ENCODE measurements around the gene PRDM16. TPM values are rescaled to one million over a fixed set of nuclear protein-coding genes. Genes with fewer than 3 reads are reported as not detected.

The PRDM16 gene
- polyA plus RNA-seq, 1 donor (not counting 4 experiments of a cell fraction or from before 2014, with no cell fraction given), result 0.05 TPM

- Histone ChIP-seq H3K79me2 (ENCODE audit: control insufficient read depth, insufficient read depth, low read length) (no peaks in the 10 kb centered on the region), H3K4me1 (ENCODE audit: control insufficient read depth, extremely low read depth, insufficient read depth, low read length) (no peaks in the 10 kb centered on the region), H3K27me3 (ENCODE audit: control insufficient read depth, extremely low read depth, insufficient read depth, low read length) (no peaks in the 10 kb centered on the region), H3K9me1 (ENCODE audit: control insufficient read depth, extremely low read depth, insufficient read depth, low read length) (no peaks in the 10 kb centered on the region), H4K20me1 (ENCODE audit: control insufficient read depth, extremely low read depth, insufficient read depth, low read length) (no peaks in the 10 kb centered on the region), H3K36me3 (ENCODE audit: control insufficient read depth in 2 of 2, extremely low read depth in 1 of 2, insufficient read depth in 2 of 2, low read length in 2 of 2) (no peaks in the 10 kb centered on the region), H2AFZ (ENCODE audit: control insufficient read depth, low read length) (no peak overlapping the region), H3K9me3 (ENCODE audit: control insufficient read depth, low read depth, low read length) (peaks cover under 1% of the 10 kb centered on the region), H3K9ac (ENCODE audit: control insufficient read depth, extremely low read depth, insufficient read depth, low read length) (no peak overlapping the region), H3K27ac (ENCODE audit: control insufficient read depth, insufficient read depth, low read length) (no peak overlapping the region), H3K4me2 (ENCODE audit: control insufficient read depth, extremely low read depth, insufficient read depth, low read depth, low read length) (no peak overlapping the region), H3K4me3 (ENCODE audit: control insufficient read depth in 2 of 3, extremely low read depth in 1 of 3, insufficient read depth in 2 of 3, low read depth in 1 of 3, low read length in 3 of 3) (no peak overlapping the region)
- dilution Hi-C loops (cut with MboI; ENCODE audit: extremely low pct_ligation_motif_present, low sequenced_read_pairs), result no loop called here
- DNase-seq (ENCODE audit: low read depth, low spot score), result no peak
- no peak for TF ChIP-seq EZH2 (IDR thresholded peaks at IDR 0.05; ENCODE audit: low read length)
- TF ChIP-seq, protein P1, sequence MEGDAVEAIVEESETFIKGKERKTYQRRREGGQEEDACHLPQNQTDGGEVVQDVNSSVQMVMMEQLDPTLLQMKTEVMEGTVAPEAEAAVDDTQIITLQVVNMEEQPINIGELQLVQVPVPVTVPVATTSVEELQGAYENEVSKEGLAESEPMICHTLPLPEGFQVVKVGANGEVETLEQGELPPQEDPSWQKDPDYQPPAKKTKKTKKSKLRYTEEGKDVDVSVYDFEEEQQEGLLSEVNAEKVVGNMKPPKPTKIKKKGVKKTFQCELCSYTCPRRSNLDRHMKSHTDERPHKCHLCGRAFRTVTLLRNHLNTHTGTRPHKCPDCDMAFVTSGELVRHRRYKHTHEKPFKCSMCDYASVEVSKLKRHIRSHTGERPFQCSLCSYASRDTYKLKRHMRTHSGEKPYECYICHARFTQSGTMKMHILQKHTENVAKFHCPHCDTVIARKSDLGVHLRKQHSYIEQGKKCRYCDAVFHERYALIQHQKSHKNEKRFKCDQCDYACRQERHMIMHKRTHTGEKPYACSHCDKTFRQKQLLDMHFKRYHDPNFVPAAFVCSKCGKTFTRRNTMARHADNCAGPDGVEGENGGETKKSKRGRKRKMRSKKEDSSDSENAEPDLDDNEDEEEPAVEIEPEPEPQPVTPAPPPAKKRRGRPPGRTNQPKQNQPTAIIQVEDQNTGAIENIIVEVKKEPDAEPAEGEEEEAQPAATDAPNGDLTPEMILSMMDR (optimal IDR thresholded peaks at IDR 0.05 in 1 of 3, IDR thresholded peaks at IDR 0.05 in 1 of 3, conservative IDR thresholded peaks at IDR 0.05 in 1 of 3; ENCODE audit: extremely low read depth in 1 of 3, insufficient read depth in 2 of 3, low read length in 3 of 3), result no peak
- FAIRE-seq, result no peak
Measured at GRCh38 chr1:3290915-3291314, 221.9 kb downstream of the PRDM16 start.

GRCh38 chr1:3292051-3292722, 223.2 kb downstream of the PRDM16 start:
- H3K9me3 ChIP-seq (ENCODE audit: control insufficient read depth, low read depth, low read length), result peaks cover 3% of the 10 kb centered on the region
- H3K4me2 ChIP-seq (ENCODE audit: control insufficient read depth, extremely low read depth, insufficient read depth, low read depth, low read length), result no peak overlapping the region
- no peak for TF ChIP-seq EZH2 (IDR thresholded peaks at IDR 0.05; ENCODE audit: low read length)
- TF ChIP-seq, protein P1 (optimal IDR thresholded peaks at IDR 0.05 in 1 of 3, IDR thresholded peaks at IDR 0.05 in 1 of 3, conservative IDR thresholded peaks at IDR 0.05 in 1 of 3; ENCODE audit: extremely low read depth in 1 of 3, insufficient read depth in 2 of 3, low read length in 3 of 3), result no peak
- no peak overlapping the region for H3K4me3 ChIP-seq (ENCODE audit: control insufficient read depth in 2 of 3, extremely low read depth in 1 of 3, insufficient read depth in 2 of 3, low read depth in 1 of 3, low read length in 3 of 3)
- no peak for FAIRE-seq
- no peak overlapping the region for H2AFZ ChIP-seq (ENCODE audit: control insufficient read depth, low read length)
- H3K79me2 ChIP-seq (ENCODE audit: control insufficient read depth, insufficient read depth, low read length), result no peaks in the 10 kb centered on the region
- H3K27me3 ChIP-seq (ENCODE audit: control insufficient read depth, extremely low read depth, insufficient read depth, low read length), result no peaks in the 10 kb centered on the region
- no peaks in the 10 kb centered on the region for H3K4me1 ChIP-seq (ENCODE audit: control insufficient read depth, extremely low read depth, insufficient read depth, low read length)
- DNase-seq (ENCODE audit: low read depth, low spot score), result no peak
- no peak overlapping the region for H3K9ac ChIP-seq (ENCODE audit: control insufficient read depth, extremely low read depth, insufficient read depth, low read length)
- H4K20me1 ChIP-seq (ENCODE audit: control insufficient read depth, extremely low read depth, insufficient read depth, low read length), result no peaks in the 10 kb centered on the region
- no peaks in the 10 kb centered on the region for H3K36me3 ChIP-seq (ENCODE audit: control insufficient read depth in 2 of 2, extremely low read depth in 1 of 2, insufficient read depth in 2 of 2, low read length in 2 of 2)
- H3K9me1 ChIP-seq (ENCODE audit: control insufficient read depth, extremely low read depth, insufficient read depth, low read length), result no peaks in the 10 kb centered on the region
- H3K27ac ChIP-seq (ENCODE audit: control insufficient read depth, insufficient read depth, low read length), result no peak overlapping the region
- dilution Hi-C loops (cut with MboI; ENCODE audit: extremely low pct_ligation_motif_present, low sequenced_read_pairs), result no loop called here
